Left ventricle myocardium inferior (tissue), 1 donor: ENCODE measurements around the gene SLC26A4. TPM values are rescaled to one million over a fixed set of nuclear protein-coding genes. Genes with fewer than 3 reads are reported as not detected.

Experiments
- DNase-seq: peaks from one replicate; pipeline ENCODE4 v3.0.0-alpha.2; 2020
- H3K27ac ChIP-seq: fragments of 200-600 bp; replicated peaks from 2 replicates; pipeline ENCODE4 v1.8.0; 2021
- H3K27me3 ChIP-seq: fragments of 200-600 bp; 2 replicates; pipeline ENCODE4 v1.8.0; 2021; ENCODE audit warnings: low read depth
- H3K36me3 ChIP-seq: fragments of 200-600 bp; 2 replicates; pipeline ENCODE4 v1.8.0; 2021
- H3K4me1 ChIP-seq: fragments of 200-600 bp; 2 replicates; pipeline ENCODE4 v1.8.0; 2021
- H3K4me3 ChIP-seq: fragments of 200-600 bp; 2 replicates; pipeline ENCODE4 v1.8.0; 2021; ENCODE audit warnings: mild to moderate bottlenecking, moderate library complexity
- H3K9me3 ChIP-seq: fragments of 200-600 bp; replicated peaks from 2 replicates; pipeline ENCODE4 v1.8.0; 2021
- CTCF ChIP-seq: fragments of 200-600 bp; IDR thresholded peaks from 2 replicates; pipeline ENCODE4 v1.8.0; 2021; ENCODE audit warnings: antibody characterized with exemption, mild to moderate bottlenecking, borderline replicate concordance
- intact Hi-C: fragments of 100-400 bp; cut with micrococcal nuclease; formaldehyde crosslinking; loops from one replicate; pipeline ENCODE4 v1.11.0; 2022
- total RNA-seq: library from RNA; stranded (reverse); fragmentation: NEBNext Ultra II Directional; extraction: Animal tissue kit (Norgen Biotek cat#: 25700); gene quantifications from one replicate; pipeline ENCODE4 v1.2.1, GENCODE V29; 2021
- donor health status: DM: no; HTN: yes; CAD: no; lungs with severe emphysema.

Gene SLC26A4
- total RNA-seq, 1 donor from 2014 or later, result 0.41 TPM

GRCh38 chr7:107687656-107688055 is 27.0 kb downstream of the SLC26A4 start:
- Histone ChIP-seq H3K9me3 (no peaks in the 10 kb centered on the region), H3K27ac (no peak overlapping the region), H3K27me3 (no peaks in the 10 kb centered on the region), H3K4me1 (peaks cover 24% of the 10 kb centered on the region), H3K4me3 (no peak overlapping the region), H3K36me3 (no peaks in the 10 kb centered on the region)
- TF ChIP-seq CTCF, result no peak
- intact Hi-C loops, result no loop called here
- no peak for DNase-seq

- Histone ChIP-seq H3K36me3 (no peaks in the 10 kb centered on the region), H3K27ac (no peak overlapping the region), H3K9me3 (no peaks in the 10 kb centered on the region), H3K4me1 (peaks cover 43% of the 10 kb centered on the region), H3K4me3 (no peak overlapping the region), H3K27me3 (no peaks in the 10 kb centered on the region)
- no peak for TF ChIP-seq CTCF
- DNase-seq, result no peak
- intact Hi-C loops, result no loop called here
Observed at GRCh38 chr7:107689553-107689952, 28.9 kb downstream of the SLC26A4 start.

DNA sequence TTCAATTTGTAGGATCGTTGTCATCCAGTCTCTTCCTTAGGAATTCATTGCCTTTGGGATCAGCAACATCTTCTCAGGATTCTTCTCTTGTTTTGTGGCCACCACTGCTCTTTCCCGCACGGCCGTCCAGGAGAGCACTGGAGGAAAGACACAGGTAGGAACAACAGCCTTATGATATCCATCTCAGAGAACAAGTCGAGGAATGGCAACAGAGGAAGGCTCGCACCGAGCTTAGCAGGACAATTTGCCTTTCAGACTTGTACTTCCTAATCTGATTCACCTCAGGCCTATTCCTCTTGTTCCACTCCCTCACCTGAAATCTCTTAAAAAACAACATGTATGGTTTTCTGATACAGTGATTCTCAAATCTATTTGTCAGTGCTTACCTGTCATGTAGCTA is 29.5 kb downstream of the SLC26A4 start:
- DNase-seq, result no peak
- TF ChIP-seq CTCF, result no peak
- H3K9me3 ChIP-seq, result no peaks in the 10 kb centered on the region
- no peaks in the 10 kb centered on the region for H3K27me3 ChIP-seq
- H3K36me3 ChIP-seq, result no peaks in the 10 kb centered on the region
- no peak overlapping the region for H3K27ac ChIP-seq
- peaks cover 48% of the 10 kb centered on the region for H3K4me1 ChIP-seq
- intact Hi-C loops, result no loop called here
- H3K4me3 ChIP-seq, result no peak overlapping the region

DNA sequence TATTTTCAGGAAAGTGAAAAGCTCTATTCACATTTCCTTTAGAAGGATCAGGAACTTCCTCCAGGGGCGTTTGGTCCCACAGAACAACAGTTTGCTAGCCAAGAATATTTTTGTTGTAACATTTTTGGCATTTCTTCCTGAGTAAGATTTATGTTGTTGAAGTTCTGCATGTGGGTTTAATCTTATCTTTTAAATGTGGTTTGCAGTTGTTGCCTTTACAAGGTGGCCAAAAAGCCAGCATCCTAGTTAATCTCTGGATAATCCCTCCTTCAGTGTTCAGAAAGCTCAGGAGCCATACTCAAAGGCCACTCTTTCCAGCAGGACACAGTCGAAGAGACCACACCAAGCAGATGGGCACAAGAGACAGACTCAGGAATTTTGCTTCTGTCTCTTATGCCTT is 30.0 kb downstream of the SLC26A4 start:
- no peaks in the 10 kb centered on the region for H3K9me3 ChIP-seq
- no peak for TF ChIP-seq CTCF
- intact Hi-C loops, result no loop called here
- H3K4me1 ChIP-seq, result peaks cover 48% of the 10 kb centered on the region
- no peaks in the 10 kb centered on the region for H3K27me3 ChIP-seq
- H3K4me3 ChIP-seq, result no peak overlapping the region
- DNase-seq, result no peak
- no peaks in the 10 kb centered on the region for H3K36me3 ChIP-seq
- no peak overlapping the region for H3K27ac ChIP-seq

DNA sequence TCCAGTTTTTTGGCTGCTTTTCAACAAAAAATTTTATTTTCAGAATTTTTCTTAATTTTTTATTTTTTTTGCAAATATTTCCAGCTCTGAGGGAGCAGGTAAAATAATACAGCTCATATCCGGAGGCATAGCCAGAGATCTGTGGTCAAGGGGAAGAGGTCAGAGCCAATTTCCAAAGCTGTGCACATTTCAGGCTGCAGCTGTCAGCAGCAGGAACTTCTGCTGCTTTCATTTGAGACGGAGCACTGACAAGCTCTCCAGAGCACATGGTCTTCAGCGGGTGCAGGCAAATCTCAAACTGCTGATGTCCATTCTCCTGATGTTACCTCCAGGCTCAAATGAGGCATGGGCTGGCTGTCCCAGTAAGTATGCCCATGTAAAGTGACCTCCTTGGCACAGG is 31.1 kb downstream of the SLC26A4 start:
- peaks cover 48% of the 10 kb centered on the region for H3K4me1 ChIP-seq
- H3K27me3 ChIP-seq, result no peaks in the 10 kb centered on the region
- no peak overlapping the region for H3K27ac ChIP-seq
- H3K4me3 ChIP-seq, result no peak overlapping the region
- no peaks in the 10 kb centered on the region for H3K9me3 ChIP-seq
- no peaks in the 10 kb centered on the region for H3K36me3 ChIP-seq
- intact Hi-C loops, result no loop called here
- TF ChIP-seq CTCF, result no peak
- peak; percentile 16 for DNase-seq

DNA sequence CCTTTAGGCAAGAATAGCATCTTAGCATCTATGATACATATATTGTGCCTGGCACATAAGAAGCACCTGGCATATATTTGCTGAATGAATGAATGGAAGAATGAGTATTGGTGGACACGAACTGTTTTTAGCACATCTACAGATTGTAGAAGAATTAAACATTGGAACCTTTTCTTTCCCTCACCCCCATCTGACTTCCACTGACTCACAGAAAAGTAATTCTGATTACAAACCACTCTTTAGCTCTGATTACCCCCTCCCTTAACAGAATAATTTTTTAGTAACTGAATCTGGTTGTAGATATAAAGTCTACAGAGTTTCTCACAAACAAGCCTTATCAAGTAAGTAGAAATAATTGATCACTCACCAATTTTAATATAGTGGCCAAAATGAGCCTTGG is 31.9 kb downstream of the SLC26A4 start:
- intact Hi-C loops, result no loop called here
- no peaks in the 10 kb centered on the region for H3K36me3 ChIP-seq
- DNase-seq, result no peak
- H3K4me1 ChIP-seq, result peaks cover 48% of the 10 kb centered on the region
- H3K4me3 ChIP-seq, result no peak overlapping the region
- peak overlapping the region; percentile 46 for H3K27ac ChIP-seq
- no peaks in the 10 kb centered on the region for H3K27me3 ChIP-seq
- H3K9me3 ChIP-seq, result no peaks in the 10 kb centered on the region
- TF ChIP-seq CTCF, result no peak
